IPS-15b (cell line): ENCODE measurements around the gene NQO1.
A peak's percentile ranks its signal among the peaks of the same experiment; 100 is the strongest.
"Not testable (repeated sequence)": the region's sequence is repeated elsewhere in the genome, so short reads cannot be mapped to it uniquely, and the experiment has no call there.

Experiments used
- H3K27me3 ChIP-seq: one replicate; pipeline ENCODE4 v1.6.1; 2013; ENCODE audit warnings: low read length; ENCODE audit not compliant: control insufficient read depth, insufficient read depth
- H3K36me3 ChIP-seq: one replicate; pipeline ENCODE4 v1.6.1; 2013; ENCODE audit warnings: low read length; ENCODE audit not compliant: control insufficient read depth, insufficient read depth
- H3K4me1 ChIP-seq: one replicate; pipeline ENCODE4 v1.6.1; 2013; ENCODE audit warnings: mild to moderate bottlenecking, low read length; ENCODE audit not compliant: control insufficient read depth, insufficient read depth
- H3K4me3 ChIP-seq: one replicate; pipeline ENCODE4 v1.5.1; 2013; ENCODE audit warnings: low read depth, low read length
- H3K9ac ChIP-seq: one replicate; pipeline ENCODE4 v1.6.1; 2013; ENCODE audit warnings: low read depth, mild to moderate bottlenecking, low read length
- H3K9me3 ChIP-seq: one replicate; pipeline ENCODE4 v1.6.1; 2013; ENCODE audit warnings: mild to moderate bottlenecking, low read length; ENCODE audit not compliant: control insufficient read depth, insufficient read depth

Gene NQO1

DNA sequence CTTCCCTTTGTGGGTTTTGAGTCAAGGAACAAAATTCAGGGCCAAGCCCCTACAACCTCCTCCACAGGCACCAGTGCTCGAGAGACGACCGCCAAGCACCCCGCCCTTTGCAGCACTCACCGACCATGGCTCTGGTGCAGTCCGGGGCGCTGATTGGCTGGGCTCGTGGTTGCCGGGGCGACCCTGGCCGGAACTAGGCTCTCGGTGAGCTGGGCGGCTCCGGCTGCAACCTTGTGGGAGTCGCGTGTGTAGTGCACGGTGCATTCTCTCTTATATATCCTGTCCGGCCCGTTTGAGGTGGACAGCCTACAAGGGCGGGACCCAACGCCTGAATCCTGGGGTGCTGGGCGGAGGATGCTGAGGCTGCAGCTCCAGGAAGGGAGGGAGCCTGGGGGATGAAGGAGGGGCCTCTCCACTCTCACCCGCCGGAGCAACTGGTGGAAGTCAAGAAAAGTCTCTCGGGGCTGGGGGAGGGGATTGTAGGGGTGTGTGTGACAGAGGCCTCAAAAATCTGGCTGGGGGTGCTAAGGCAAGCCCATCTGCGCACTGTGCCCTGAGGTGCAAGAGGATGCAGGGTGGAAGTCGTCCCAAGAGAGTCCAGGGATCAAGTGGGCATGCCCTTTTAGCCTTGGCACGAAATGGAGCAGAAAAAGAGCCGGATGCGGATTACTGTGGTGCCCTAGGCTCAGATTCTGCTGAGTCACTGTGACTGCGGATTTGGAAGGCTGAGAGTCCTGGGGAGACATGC is at the start of gene NQO1:
Gene NQO1, minus strand, starts transcription at position 248 of the 748 bp plus-strand sequence. Its CDS starts 121 bp downstream, at position 127.
- Histone ChIP-seq H3K36me3 (no peaks in the 10 kb centered on the region), H3K4me3 (peak within 1 kb of the TSS; percentile 90), H3K27me3 (no peaks in the 10 kb centered on the region), H3K9ac (peak within 1 kb of the TSS; percentile 80), H3K4me1 (no peaks in the 10 kb centered on the region), H3K9me3 (no peaks in the 10 kb centered on the region)

DNA sequence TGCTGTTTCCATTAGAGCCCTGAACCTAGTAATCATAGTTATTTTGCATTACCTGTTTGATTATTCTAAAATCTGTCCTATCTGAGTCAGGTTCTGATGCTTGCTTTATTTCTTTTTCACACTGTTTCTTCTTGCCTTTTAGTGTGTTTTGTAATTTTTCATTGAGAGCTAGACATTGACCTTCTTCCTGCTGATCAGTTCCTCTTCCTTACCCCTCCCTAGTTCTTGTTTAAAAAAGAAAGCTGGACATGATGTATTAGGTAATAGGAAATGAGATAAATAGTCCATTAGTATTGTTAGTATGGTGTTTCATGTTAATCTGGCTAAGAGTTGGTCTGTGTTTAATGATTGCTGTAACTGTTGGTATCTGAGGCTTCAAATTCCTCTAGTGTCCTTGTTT is 49.2 kb upstream of the NQO1 start:
- Histone ChIP-seq H3K27me3 (no peaks in the 10 kb centered on the region), H3K4me3 (no peak overlapping the region), H3K9me3 (no peaks in the 10 kb centered on the region), H3K9ac (no peak overlapping the region), H3K36me3 (no peaks in the 10 kb centered on the region), H3K4me1 (peaks cover 5% of the 10 kb centered on the region)

DNA sequence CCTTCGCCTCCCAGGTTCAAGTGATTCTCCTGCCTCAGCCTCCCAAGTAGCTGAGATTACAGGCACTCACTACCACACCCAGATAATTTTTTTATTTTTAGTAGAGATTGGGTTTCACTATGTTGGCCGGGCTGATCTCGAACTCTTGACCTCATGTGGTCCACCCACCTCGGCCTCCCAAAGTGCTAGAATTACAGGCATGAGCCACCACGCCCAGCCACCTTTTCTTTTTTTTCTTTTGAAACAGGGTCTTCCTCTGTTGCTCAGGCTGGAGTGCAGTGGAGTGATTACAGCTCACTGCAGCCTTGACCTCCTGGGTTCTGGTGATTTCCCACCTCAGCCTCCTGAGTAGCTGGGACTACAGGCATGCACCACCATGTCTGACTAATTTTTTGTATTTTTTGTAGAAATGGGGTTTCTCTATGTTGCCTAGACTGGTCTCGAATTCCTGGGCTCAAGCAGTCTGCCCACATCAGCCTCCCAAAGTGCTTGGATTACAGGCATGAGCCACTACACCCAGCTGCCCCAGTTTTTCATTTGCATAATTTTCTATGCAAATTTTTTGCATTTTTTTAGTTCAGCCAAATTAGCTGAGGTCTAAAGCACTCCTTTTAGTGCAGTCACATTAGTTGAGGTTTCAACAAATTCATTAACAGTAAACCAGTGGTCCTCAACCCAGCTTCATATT is 47.0 kb upstream of the NQO1 start:
- no peaks in the 10 kb centered on the region for H3K36me3 ChIP-seq
- H3K9ac ChIP-seq: no peak overlapping the region
- no peaks in the 10 kb centered on the region for H3K9me3 ChIP-seq
- no peaks in the 10 kb centered on the region for H3K27me3 ChIP-seq
- H3K4me3 ChIP-seq: no peak overlapping the region
- peaks cover 5% of the 10 kb centered on the region for H3K4me1 ChIP-seq

DNA sequence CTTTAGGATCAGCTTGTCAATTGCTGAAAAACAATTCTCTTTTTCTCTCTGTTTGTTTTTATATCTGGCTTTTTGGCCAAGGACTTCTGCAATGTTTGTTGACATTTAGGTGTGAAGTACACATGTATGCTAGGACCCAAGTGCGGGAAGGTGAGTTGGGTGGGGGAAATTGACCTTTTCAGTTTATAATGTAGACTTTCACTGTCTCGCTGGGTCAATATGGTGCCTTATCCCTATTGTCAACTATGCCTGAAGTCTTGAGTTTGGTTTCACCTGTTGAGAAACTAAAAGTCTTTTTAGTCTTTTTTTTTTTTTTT is 45.2 kb upstream of the NQO1 start:
- Histone ChIP-seq H3K4me1 (peaks cover 5% of the 10 kb centered on the region), H3K4me3 (no peak overlapping the region), H3K9ac (no peak overlapping the region), H3K27me3 (no peaks in the 10 kb centered on the region), H3K36me3 (no peaks in the 10 kb centered on the region), H3K9me3 (no peaks in the 10 kb centered on the region)

DNA sequence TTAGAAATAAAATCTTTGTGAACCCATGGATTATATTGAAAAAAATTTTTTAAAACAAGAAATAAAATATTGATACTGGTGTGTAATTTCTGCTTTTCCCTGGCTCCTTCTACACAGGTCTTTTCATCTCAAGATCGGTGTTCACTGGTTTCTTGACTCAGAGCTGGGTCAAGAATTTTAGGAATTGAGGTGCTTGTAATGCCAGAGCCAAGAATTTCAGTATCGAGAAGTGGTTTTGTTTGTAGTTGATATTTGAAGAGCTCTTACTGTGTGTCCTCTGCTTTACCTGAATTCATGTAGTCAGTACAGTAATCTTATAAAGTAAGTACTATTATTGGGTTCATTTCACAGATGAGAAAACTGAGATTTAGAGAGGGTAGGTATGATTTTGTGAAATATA is 43.0 kb upstream of the NQO1 start:
- Histone ChIP-seq H3K27me3 (no peaks in the 10 kb centered on the region), H3K4me3 (no peak overlapping the region), H3K9me3 (no peaks in the 10 kb centered on the region), H3K9ac (no peak overlapping the region), H3K36me3 (no peaks in the 10 kb centered on the region), H3K4me1 (peaks cover 5% of the 10 kb centered on the region)

DNA sequence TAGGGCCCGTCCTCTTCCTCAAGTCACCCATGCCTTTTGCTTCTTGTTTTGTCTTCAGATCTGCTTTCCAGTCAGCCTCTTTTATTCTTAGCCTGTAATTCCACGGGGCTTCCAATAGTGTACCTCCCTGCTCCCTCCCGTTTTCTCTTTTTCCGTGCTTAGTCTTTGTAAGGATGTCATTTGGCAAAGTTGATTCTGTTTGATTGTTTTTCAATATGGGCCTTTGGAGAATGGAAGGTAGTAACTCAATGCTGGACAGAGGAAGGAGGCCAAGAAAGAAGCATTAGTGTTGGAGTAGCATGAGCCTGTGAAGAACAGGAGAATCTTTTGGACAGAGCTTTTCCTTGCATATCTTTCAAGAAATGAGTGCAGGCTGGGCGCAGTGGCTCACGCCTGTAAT is 42.3 kb upstream of the NQO1 start:
- Histone ChIP-seq H3K4me3 (no peak overlapping the region), H3K36me3 (no peaks in the 10 kb centered on the region), H3K27me3 (no peaks in the 10 kb centered on the region), H3K9ac (no peak overlapping the region), H3K9me3 (no peaks in the 10 kb centered on the region), H3K4me1 (peaks cover 5% of the 10 kb centered on the region)

DNA sequence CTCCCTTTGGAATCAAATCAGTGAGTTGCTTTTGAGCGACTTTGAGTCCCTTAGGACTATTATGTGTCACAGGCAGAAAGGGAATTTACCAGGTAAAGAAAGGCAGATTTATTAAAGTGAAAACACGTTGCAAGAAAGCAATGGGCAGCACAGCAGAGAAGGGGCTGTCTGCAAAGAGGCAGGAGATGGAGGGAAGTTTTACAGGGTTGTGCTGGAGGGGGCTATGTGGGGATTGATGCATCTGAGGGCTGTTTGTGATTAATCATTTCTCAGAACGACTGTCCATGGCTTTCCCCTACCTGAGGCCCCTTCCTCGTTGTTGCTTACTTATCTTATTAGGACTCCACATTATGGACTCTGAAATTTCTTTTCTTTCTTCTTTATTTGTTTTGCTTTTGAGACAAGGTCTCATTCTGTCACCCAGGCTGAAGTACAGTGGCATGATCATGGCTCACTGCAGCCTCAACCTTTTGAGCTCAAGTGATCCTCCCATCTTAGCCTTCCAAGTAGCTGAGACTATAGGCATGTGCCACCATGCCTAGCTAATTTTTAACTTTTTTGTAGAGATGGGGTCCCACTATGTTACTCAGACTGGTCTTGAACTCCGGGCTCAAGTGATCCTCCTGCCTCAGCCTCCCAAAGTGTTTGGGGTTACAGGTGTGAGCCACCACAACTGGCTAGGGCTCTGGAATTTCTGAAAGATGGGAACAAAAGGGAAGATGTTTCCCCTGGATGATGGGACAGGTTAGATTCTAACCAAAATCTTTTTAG is 41.3 kb upstream of the NQO1 start:
- Histone ChIP-seq H3K4me1 (peaks cover under 1% of the 10 kb centered on the region), H3K9ac (no peak overlapping the region), H3K9me3 (no peaks in the 10 kb centered on the region), H3K27me3 (no peaks in the 10 kb centered on the region), H3K4me3 (no peak overlapping the region), H3K36me3 (no peaks in the 10 kb centered on the region)

DNA sequence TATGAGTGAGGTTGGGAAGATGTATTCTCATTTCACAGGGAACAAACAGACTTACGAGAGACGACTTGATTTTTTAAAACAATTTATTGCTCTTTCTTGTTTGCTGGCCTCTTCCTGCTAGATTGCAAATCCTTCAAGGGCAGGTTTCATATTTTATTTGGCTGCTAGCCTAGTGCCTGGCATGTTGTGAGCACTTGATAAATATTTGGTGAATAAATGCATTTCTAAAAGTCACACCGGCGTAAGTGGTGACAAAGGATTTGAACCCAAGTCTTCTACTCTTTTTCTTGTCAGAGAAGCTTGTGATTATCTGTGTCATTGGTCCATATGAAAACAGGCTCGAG is 37.2 kb upstream of the NQO1 start:
- H3K9ac ChIP-seq: no peak overlapping the region
- H3K27me3 ChIP-seq: no peaks in the 10 kb centered on the region
- no peaks in the 10 kb centered on the region for H3K36me3 ChIP-seq
- H3K4me1 ChIP-seq: peaks cover 4% of the 10 kb centered on the region
- peak overlapping the region; percentile 96 for H3K4me3 ChIP-seq
- H3K9me3 ChIP-seq: no peaks in the 10 kb centered on the region

DNA sequence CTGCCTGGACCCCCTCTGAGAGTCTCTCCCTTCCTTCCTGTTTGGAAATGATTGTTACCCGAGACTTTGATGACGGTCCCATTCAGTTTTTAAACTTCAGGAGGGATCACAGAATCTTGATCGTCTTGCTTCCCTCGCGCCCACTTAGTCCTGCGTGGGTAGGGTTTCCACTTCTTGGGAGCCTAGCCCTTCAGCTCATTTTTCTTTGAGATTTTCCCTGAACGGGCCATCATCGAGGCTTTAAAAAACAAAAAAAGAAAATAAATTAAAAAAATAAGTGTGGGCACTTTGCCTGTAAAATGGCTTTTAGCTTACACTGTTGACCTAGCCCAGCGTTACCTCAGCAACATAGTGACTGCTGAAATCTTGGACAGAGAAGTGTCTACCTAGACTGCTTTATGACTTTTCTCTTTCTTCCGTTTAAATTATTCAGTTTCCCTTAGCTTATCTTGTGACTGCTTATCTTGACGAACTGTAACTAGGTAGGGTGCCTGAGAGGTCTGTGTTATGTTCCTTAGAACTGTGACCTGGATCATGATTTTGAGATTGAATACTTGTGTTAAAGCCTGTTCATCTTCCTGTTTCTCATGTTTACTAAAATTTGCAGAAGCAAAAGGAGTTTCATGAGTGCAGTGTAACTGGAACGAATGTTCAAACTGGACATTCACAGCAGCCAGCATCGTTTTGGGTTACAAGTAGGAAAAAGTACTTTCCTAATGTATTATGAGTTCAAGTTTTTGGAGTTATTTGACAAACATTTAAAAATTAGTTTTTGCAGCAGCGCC is 36.6 kb upstream of the NQO1 start:
- H3K36me3 ChIP-seq: no peaks in the 10 kb centered on the region
- no peaks in the 10 kb centered on the region for H3K9me3 ChIP-seq
- peak overlapping the region; percentile 96 for H3K4me3 ChIP-seq
- H3K27me3 ChIP-seq: no peaks in the 10 kb centered on the region
- peaks cover 4% of the 10 kb centered on the region for H3K4me1 ChIP-seq
- H3K9ac ChIP-seq: peak overlapping the region; percentile 89

DNA sequence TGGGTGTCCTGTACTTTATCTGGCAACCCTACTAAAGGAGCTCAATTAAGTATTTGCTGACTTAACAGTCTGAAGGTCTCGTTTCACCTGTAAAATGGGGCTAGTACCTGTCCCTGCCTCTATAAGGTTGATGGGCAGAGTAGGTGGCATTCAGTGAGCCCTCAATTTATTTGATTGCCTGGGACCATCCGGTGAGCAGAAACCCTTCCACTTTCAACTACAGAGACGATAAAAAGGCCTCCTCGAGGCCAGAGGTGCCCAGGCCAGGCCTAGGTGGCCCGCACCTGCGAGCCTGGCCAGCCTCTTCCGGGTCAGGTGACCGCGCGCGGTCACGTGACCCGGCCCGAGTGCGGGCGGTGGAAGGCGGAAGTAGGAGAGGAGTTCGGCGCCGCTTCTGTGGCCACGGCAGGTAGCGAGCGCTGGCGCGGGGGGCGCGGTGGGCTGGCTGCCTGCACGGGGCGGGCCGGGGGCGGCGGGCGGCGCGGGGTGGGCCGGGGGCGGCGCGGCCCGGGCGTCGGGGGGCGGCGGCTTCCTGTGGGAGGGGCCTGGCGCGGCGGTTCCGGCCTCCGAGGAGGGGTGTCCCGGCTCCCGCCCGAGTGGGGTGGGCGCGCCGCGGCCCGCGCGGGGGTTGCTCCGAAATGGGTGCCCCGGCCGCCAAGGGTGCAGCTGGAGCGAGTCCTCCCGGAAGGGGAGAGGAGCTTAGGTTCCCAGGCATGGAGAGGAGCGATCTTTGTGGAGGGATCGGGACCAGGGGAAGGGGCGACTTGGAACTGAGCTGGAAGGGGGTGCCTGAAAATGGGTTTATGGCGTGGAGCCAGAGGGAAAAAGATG is 35.8 kb upstream of the NQO1 start, which contains the start of gene WWP2:
Gene WWP2, plus strand, starts transcription at position 350 of the 831 bp plus-strand sequence. CDS start 24,679 bp downstream, outside the sequence.
- peak within 1 kb of the TSS; percentile 89 for H3K9ac ChIP-seq
- H3K9me3 ChIP-seq: no peaks in the 10 kb centered on the region
- H3K27me3 ChIP-seq: no peaks in the 10 kb centered on the region
- no peaks in the 10 kb centered on the region for H3K36me3 ChIP-seq
- peaks cover 4% of the 10 kb centered on the region for H3K4me1 ChIP-seq
- peak within 1 kb of the TSS; percentile 96 for H3K4me3 ChIP-seq

DNA sequence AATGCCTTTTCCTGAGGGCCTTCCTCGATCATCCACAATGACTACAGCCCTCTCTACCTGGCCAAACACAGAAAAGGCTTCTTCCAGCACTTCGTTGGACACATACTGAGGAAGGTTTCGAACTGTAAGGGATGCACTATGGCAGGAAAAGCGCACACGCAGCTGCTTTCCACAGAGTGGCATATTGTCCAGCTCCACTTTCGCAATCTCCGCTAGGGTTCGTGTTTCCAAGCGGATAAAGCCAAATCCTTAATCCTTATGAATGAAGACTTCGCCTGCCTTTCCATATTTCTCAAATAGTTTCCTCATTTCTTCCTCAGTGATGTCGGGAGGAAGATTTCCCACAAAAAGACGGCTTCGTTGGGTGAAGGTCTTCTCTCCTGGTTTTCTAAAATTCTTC is 31.0 kb upstream of the NQO1 start:
- not testable (repeated sequence) for H3K9me3 ChIP-seq, H3K27me3 ChIP-seq, H3K4me1 ChIP-seq, H3K4me3 ChIP-seq, H3K9ac ChIP-seq, H3K36me3 ChIP-seq
